Measurements from ENCODE around the gene ASCC2. TPM values are rescaled to one million over a fixed set of nuclear protein-coding genes. Genes with fewer than 3 reads are reported as not detected.

The ASCC2 gene
- total RNA-seq, 1 experiment from 2014 or later, result 43.6 TPM

DNA sequence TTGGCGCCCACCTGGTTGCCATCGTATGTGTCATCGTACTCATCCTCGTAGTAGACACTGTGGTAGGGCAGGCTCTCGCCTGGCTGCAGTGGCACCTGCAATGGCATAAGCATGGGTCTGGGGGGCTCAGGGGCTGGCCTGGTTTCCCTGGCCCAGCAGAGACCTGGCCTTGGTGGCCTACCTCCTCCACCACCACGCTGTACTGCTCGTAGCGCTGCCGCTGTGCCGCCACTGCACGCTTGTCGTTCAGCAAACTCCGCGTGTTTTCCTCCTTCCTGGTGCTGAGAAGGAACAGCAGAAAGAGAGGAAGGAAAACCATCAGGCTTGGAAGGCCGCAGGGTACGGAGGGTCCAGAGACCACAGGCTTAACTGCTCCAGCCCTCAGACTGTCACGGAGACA lies 44.7 kb downstream of the ASCC2 start:
- Mint-ChIP-seq H3K27me3 (ENCODE audit: low read depth) (no peaks in the 10 kb centered on the region), H3K4me3 (no peak overlapping the region), H3K4me1 (no peaks in the 10 kb centered on the region), H3K27ac (no peak overlapping the region), H3K9me3 (no peaks in the 10 kb centered on the region), H3K36me3 (peaks cover 13% of the 10 kb centered on the region)
- POLR2A ChIA-PET, result no interaction called here
- DNase-seq (ENCODE audit: low spot score) (no peak), ATAC-seq (no peak)
- TF ChIP-seq FOXP1 (CRISPR knock-in tag; IDR thresholded peaks at IDR 0.05; ENCODE audit: borderline replicate concordance), result no peak
- TF ChIP-seq GRHL2 (CRISPR knock-in tag; IDR thresholded peaks at IDR 0.05; ENCODE audit: insufficient replicate concordance, severe bottlenecking), result no peak
- TF ChIP-seq, protein P1, sequence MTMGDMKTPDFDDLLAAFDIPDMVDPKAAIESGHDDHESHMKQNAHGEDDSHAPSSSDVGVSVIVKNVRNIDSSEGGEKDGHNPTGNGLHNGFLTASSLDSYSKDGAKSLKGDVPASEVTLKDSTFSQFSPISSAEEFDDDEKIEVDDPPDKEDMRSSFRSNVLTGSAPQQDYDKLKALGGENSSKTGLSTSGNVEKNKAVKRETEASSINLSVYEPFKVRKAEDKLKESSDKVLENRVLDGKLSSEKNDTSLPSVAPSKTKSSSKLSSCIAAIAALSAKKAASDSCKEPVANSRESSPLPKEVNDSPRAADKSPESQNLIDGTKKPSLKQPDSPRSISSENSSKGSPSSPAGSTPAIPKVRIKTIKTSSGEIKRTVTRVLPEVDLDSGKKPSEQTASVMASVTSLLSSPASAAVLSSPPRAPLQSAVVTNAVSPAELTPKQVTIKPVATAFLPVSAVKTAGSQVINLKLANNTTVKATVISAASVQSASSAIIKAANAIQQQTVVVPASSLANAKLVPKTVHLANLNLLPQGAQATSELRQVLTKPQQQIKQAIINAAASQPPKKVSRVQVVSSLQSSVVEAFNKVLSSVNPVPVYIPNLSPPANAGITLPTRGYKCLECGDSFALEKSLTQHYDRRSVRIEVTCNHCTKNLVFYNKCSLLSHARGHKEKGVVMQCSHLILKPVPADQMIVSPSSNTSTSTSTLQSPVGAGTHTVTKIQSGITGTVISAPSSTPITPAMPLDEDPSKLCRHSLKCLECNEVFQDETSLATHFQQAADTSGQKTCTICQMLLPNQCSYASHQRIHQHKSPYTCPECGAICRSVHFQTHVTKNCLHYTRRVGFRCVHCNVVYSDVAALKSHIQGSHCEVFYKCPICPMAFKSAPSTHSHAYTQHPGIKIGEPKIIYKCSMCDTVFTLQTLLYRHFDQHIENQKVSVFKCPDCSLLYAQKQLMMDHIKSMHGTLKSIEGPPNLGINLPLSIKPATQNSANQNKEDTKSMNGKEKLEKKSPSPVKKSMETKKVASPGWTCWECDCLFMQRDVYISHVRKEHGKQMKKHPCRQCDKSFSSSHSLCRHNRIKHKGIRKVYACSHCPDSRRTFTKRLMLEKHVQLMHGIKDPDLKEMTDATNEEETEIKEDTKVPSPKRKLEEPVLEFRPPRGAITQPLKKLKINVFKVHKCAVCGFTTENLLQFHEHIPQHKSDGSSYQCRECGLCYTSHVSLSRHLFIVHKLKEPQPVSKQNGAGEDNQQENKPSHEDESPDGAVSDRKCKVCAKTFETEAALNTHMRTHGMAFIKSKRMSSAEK (CRISPR knock-in tag; IDR thresholded peaks at IDR 0.05; ENCODE audit: borderline replicate concordance), result no peak
- no peak for TF ChIP-seq SP1 (CRISPR knock-in tag; conservative IDR thresholded peaks at IDR 0.05)
- no peak for TF ChIP-seq TP53 (CRISPR knock-in tag; IDR thresholded peaks at IDR 0.05)
- no peak for TF ChIP-seq NR3C1 (CRISPR knock-in tag; conservative IDR thresholded peaks at IDR 0.05; ENCODE audit: low read depth)
- TF ChIP-seq ELF4 (CRISPR knock-in tag; IDR thresholded peaks at IDR 0.05; ENCODE audit: low read depth), result no peak
- TF ChIP-seq, protein P2, sequence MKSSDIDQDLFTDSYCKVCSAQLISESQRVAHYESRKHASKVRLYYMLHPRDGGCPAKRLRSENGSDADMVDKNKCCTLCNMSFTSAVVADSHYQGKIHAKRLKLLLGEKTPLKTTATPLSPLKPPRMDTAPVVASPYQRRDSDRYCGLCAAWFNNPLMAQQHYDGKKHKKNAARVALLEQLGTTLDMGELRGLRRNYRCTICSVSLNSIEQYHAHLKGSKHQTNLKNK (CRISPR knock-in tag; IDR thresholded peaks at IDR 0.05), result no peak
- TF ChIP-seq, protein P3, sequence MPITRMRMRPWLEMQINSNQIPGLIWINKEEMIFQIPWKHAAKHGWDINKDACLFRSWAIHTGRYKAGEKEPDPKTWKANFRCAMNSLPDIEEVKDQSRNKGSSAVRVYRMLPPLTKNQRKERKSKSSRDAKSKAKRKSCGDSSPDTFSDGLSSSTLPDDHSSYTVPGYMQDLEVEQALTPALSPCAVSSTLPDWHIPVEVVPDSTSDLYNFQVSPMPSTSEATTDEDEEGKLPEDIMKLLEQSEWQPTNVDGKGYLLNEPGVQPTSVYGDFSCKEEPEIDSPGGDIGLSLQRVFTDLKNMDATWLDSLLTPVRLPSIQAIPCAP (CRISPR knock-in tag; IDR thresholded peaks at IDR 0.05), result no peak
- TF ChIP-seq OVOL2 (CRISPR knock-in tag; IDR thresholded peaks at IDR 0.05; ENCODE audit: borderline replicate concordance), result no peak
- no peak for TF ChIP-seq TEAD4 (CRISPR knock-in tag; IDR thresholded peaks at IDR 0.05)
- TF ChIP-seq MXD4 (CRISPR knock-in tag; IDR thresholded peaks at IDR 0.05; ENCODE audit: borderline replicate concordance), result no peak
- no peak for TF ChIP-seq ZNF423 (CRISPR knock-in tag; IDR thresholded peaks at IDR 0.05)
- TF ChIP-seq, protein P4, sequence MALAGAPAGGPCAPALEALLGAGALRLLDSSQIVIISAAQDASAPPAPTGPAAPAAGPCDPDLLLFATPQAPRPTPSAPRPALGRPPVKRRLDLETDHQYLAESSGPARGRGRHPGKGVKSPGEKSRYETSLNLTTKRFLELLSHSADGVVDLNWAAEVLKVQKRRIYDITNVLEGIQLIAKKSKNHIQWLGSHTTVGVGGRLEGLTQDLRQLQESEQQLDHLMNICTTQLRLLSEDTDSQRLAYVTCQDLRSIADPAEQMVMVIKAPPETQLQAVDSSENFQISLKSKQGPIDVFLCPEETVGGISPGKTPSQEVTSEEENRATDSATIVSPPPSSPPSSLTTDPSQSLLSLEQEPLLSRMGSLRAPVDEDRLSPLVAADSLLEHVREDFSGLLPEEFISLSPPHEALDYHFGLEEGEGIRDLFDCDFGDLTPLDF (CRISPR knock-in tag; IDR thresholded peaks at IDR 0.05), result no peak
- CTCF ChIA-PET, result no interaction called here

DNA sequence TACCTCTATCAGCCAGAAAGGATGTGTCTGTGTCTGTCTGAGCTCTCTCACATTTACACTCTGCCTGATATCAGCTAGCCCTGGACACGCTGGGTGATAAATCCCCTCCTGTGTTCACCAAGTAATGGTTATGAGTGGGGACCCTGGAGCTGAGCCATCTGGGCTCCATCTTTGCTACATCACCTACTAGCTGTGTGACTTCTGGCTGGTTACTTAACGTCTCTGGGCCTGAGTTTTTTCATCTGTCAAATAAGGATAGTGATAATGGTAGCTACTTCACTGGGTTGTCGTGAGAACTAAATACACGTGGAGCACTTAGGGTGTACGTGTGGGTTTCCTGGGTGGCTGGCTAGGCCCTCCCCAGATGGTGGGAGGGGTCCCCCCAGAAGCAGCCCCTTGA lies 48.0 kb downstream of the ASCC2 start:
- ATAC-seq, result no peak
- POLR2A ChIA-PET, result no interaction called here
- Mint-ChIP-seq H3K4me3 (no peak overlapping the region), H3K9me3 (no peaks in the 10 kb centered on the region), H3K27ac (no peak overlapping the region), H3K4me1 (peaks cover 5% of the 10 kb centered on the region), H3K36me3 (peaks cover 17% of the 10 kb centered on the region), H3K27me3 (ENCODE audit: low read depth) (no peaks in the 10 kb centered on the region)
- no peak for DNase-seq (ENCODE audit: low spot score)
- CTCF ChIA-PET, result interaction anchor here (3.0 kb wide), 1 partner anchor 215 kb away, joined by 11 read pairs; no protein-coding TSS in a partner anchor
- TF ChIP-seq NFE2L1 (CRISPR knock-in tag; IDR thresholded peaks at IDR 0.05) (no peak), TCF7 (CRISPR knock-in tag; IDR thresholded peaks at IDR 0.05; ENCODE audit: low read depth) (no peak), GTF2I (CRISPR knock-in tag; conservative IDR thresholded peaks at IDR 0.05) (no peak), ATF1 (CRISPR knock-in tag; IDR thresholded peaks at IDR 0.05) (no peak), KAT7 (CRISPR knock-in tag; IDR thresholded peaks at IDR 0.05; ENCODE audit: borderline replicate concordance) (no peak)
- TF ChIP-seq, protein P5, sequence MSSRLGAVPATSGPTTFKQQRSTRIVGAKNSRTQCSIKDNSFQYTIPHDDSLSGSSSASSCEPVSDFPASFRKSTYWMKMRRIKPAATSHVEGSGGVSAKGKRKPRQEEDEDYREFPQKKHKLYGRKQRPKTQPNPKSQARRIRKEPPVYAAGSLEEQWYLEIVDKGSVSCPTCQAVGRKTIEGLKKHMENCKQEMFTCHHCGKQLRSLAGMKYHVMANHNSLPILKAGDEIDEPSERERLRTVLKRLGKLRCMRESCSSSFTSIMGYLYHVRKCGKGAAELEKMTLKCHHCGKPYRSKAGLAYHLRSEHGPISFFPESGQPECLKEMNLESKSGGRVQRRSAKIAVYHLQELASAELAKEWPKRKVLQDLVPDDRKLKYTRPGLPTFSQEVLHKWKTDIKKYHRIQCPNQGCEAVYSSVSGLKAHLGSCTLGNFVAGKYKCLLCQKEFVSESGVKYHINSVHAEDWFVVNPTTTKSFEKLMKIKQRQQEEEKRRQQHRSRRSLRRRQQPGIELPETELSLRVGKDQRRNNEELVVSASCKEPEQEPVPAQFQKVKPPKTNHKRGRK (CRISPR knock-in tag; IDR thresholded peaks at IDR 0.05; ENCODE audit: borderline replicate concordance), result no peak
- TF ChIP-seq, protein P6, sequence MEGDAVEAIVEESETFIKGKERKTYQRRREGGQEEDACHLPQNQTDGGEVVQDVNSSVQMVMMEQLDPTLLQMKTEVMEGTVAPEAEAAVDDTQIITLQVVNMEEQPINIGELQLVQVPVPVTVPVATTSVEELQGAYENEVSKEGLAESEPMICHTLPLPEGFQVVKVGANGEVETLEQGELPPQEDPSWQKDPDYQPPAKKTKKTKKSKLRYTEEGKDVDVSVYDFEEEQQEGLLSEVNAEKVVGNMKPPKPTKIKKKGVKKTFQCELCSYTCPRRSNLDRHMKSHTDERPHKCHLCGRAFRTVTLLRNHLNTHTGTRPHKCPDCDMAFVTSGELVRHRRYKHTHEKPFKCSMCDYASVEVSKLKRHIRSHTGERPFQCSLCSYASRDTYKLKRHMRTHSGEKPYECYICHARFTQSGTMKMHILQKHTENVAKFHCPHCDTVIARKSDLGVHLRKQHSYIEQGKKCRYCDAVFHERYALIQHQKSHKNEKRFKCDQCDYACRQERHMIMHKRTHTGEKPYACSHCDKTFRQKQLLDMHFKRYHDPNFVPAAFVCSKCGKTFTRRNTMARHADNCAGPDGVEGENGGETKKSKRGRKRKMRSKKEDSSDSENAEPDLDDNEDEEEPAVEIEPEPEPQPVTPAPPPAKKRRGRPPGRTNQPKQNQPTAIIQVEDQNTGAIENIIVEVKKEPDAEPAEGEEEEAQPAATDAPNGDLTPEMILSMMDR (IDR thresholded peaks at IDR 0.05), result no peak
- TF ChIP-seq, protein P7, sequence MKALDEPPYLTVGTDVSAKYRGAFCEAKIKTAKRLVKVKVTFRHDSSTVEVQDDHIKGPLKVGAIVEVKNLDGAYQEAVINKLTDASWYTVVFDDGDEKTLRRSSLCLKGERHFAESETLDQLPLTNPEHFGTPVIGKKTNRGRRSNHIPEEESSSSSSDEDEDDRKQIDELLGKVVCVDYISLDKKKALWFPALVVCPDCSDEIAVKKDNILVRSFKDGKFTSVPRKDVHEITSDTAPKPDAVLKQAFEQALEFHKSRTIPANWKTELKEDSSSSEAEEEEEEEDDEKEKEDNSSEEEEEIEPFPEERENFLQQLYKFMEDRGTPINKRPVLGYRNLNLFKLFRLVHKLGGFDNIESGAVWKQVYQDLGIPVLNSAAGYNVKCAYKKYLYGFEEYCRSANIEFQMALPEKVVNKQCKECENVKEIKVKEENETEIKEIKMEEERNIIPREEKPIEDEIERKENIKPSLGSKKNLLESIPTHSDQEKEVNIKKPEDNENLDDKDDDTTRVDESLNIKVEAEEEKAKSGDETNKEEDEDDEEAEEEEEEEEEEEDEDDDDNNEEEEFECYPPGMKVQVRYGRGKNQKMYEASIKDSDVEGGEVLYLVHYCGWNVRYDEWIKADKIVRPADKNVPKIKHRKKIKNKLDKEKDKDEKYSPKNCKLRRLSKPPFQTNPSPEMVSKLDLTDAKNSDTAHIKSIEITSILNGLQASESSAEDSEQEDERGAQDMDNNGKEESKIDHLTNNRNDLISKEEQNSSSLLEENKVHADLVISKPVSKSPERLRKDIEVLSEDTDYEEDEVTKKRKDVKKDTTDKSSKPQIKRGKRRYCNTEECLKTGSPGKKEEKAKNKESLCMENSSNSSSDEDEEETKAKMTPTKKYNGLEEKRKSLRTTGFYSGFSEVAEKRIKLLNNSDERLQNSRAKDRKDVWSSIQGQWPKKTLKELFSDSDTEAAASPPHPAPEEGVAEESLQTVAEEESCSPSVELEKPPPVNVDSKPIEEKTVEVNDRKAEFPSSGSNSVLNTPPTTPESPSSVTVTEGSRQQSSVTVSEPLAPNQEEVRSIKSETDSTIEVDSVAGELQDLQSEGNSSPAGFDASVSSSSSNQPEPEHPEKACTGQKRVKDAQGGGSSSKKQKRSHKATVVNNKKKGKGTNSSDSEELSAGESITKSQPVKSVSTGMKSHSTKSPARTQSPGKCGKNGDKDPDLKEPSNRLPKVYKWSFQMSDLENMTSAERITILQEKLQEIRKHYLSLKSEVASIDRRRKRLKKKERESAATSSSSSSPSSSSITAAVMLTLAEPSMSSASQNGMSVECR (CRISPR knock-in tag; IDR thresholded peaks at IDR 0.05; ENCODE audit: borderline replicate concordance), result no peak

Data from WTC11 (cell line).